H1 (cell line): Measurements from ENCODE around the gene GPX4.

Experiments used
- CREB1 ChIP-seq: IDR thresholded peaks from 2 replicates; pipeline ENCODE4 v1.6.1; 2012; ENCODE audit warnings: inconsistent platforms
- EZH2 ChIP-seq: fragments of 200-600 bp; sonication (generic); IDR thresholded peaks from 2 replicates; pipeline ENCODE4 v1.7.1; 2012; ENCODE audit warnings: low read depth, mild to moderate bottlenecking, moderate library complexity, low read length, inconsistent platforms; ENCODE audit not compliant: severe bottlenecking
- KDM5A ChIP-seq: fragments of 200-600 bp; IDR thresholded peaks from 2 replicates; pipeline ENCODE4 v1.7.1; 2012; ENCODE audit warnings: mild to moderate bottlenecking, low read length, inconsistent platforms, mixed read lengths
- MAFK ChIP-seq: IDR thresholded peaks from 2 replicates; pipeline ENCODE4 v1.6.1; 2012; ENCODE audit warnings: low read depth, mild to moderate bottlenecking, improper control_type of control experiment, low read length
- RNF2 ChIP-seq: fragments of 200-900, 300-1000 bp; sonication (generic); IDR thresholded peaks from 2 replicates; pipeline ENCODE4 v1.7.1; 2016; ENCODE audit warnings: borderline replicate concordance, low read depth, mild to moderate bottlenecking, antibody characterized with exemption, low read length; ENCODE audit not compliant: poor library complexity, severe bottlenecking; ENCODE audit errors: missing control alignments
- SP1 ChIP-seq: IDR thresholded peaks from 2 replicates; pipeline ENCODE4 v1.6.1; 2011; ENCODE audit warnings: low read depth, low read length
- TAF1 ChIP-seq: IDR thresholded peaks from 2 replicates; pipeline ENCODE4 v1.6.1; 2011; ENCODE audit warnings: mild to moderate bottlenecking, low read depth, low read length
- TF ChIP-seq, protein P1 (sequence below), 3 experiments: IDR thresholded peaks; 1 replicate in 2 of 3; 2 replicates in 1 of 3; pipeline versions ENCODE4 v1.5.1 to v1.6.1; 2011; ENCODE audit warnings: low read length in 3 of 3, mild to moderate bottlenecking in 3 of 3, inconsistent platforms in 2 of 3, low read depth in 1 of 3, moderate library complexity in 1 of 3; ENCODE audit not compliant: insufficient read depth in 1 of 3; ENCODE audit errors: control extremely low read depth in 1 of 3

DNA sequence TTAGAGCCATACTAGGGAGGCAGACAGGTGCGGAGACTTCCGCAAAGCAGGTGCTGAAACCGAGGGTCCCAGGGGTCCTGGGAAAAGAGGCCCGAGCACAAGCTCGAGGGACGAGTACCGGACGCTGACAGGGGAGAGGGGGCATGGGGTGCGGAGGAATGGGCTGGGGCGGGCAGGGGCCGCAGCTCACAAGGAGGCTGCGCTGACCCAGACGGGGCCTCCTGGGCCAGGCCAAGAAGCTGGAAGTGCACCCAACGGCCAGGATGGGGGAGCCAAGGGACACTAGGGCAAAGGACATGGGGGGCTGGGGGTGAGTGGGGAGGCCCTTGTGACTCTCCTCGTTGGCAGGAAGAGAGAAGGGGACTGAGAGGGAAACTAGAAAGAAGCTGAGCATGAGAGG is 10.5 kb upstream of the GPX4 start:
- TF ChIP-seq KDM5A (no peak), CREB1 (no peak), RNF2 (no peak), MAFK (no peak), EZH2 (no peak), TAF1 (no peak), SP1 (no peak)
- TF ChIP-seq, protein P1, sequence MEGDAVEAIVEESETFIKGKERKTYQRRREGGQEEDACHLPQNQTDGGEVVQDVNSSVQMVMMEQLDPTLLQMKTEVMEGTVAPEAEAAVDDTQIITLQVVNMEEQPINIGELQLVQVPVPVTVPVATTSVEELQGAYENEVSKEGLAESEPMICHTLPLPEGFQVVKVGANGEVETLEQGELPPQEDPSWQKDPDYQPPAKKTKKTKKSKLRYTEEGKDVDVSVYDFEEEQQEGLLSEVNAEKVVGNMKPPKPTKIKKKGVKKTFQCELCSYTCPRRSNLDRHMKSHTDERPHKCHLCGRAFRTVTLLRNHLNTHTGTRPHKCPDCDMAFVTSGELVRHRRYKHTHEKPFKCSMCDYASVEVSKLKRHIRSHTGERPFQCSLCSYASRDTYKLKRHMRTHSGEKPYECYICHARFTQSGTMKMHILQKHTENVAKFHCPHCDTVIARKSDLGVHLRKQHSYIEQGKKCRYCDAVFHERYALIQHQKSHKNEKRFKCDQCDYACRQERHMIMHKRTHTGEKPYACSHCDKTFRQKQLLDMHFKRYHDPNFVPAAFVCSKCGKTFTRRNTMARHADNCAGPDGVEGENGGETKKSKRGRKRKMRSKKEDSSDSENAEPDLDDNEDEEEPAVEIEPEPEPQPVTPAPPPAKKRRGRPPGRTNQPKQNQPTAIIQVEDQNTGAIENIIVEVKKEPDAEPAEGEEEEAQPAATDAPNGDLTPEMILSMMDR (IDR thresholded peaks at IDR 0.05; ENCODE audit: control extremely low read depth in 1 of 3, insufficient read depth in 1 of 3, low read depth in 1 of 3, low read length in 3 of 3), result no peak
